GM12865 (cell line): ENCODE results near the gene STON2.

Source experiments
- DNase-seq: peaks from one replicate; pipeline ENCODE4 v3.0.0; 2010; ENCODE audit warnings: low read depth
- H3K4me3 ChIP-seq: 2 replicates; pipeline ENCODE4 v1.5.1; 2011; ENCODE audit warnings: mild to moderate bottlenecking, low read depth, low read length, control low read depth
- TF ChIP-seq, protein P1 (sequence below): IDR thresholded peaks from 2 replicates; pipeline ENCODE4 v1.5.1; 2011; ENCODE audit warnings: low read length, control low read depth, low read depth, inconsistent platforms; ENCODE audit not compliant: insufficient read depth; ENCODE audit errors: missing control alignments

Gene STON2, protein sequence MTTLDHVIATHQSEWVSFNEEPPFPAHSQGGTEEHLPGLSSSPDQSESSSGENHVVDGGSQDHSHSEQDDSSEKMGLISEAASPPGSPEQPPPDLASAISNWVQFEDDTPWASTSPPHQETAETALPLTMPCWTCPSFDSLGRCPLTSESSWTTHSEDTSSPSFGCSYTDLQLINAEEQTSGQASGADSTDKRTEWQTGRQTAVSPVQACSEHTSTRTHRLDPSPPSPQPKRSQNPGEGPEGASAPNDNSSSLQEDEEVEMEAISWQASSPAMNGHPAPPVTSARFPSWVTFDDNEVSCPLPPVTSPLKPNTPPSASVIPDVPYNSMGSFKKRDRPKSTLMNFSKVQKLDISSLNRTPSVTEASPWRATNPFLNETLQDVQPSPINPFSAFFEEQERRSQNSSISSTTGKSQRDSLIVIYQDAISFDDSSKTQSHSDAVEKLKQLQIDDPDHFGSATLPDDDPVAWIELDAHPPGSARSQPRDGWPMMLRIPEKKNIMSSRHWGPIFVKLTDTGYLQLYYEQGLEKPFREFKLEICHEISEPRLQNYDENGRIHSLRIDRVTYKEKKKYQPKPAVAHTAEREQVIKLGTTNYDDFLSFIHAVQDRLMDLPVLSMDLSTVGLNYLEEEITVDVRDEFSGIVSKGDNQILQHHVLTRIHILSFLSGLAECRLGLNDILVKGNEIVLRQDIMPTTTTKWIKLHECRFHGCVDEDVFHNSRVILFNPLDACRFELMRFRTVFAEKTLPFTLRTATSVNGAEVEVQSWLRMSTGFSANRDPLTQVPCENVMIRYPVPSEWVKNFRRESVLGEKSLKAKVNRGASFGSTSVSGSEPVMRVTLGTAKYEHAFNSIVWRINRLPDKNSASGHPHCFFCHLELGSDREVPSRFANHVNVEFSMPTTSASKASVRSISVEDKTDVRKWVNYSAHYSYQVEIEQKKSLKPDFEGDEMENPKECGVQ

DNA sequence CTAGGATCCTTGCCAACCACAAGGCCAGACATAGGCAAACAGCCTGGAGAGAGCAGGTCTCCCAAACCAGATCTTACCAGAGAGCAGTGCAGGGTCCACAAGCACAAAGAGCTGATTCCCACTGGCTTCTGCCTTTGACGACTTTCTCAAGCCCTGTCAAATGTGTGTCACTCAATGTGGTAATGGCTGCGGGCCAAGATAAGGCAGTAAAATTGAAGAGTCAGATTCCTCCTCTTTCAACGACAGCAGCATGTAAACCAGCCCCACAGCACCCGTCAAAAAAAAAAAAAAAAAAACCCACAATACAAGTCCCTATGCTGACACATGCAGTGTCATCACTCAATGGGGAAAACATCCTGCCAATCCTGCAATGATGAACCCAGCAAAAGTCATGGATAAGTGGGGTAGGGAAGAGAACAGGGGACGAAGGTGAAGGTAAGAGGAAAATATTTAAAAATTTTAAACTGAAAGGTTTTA is at the start of gene STON2:
Gene STON2 (minus strand): TSS at position 123 of the 477 bp plus-strand sequence. CDS start 1,942 bp downstream, outside the sequence.
- TF ChIP-seq, protein P1, sequence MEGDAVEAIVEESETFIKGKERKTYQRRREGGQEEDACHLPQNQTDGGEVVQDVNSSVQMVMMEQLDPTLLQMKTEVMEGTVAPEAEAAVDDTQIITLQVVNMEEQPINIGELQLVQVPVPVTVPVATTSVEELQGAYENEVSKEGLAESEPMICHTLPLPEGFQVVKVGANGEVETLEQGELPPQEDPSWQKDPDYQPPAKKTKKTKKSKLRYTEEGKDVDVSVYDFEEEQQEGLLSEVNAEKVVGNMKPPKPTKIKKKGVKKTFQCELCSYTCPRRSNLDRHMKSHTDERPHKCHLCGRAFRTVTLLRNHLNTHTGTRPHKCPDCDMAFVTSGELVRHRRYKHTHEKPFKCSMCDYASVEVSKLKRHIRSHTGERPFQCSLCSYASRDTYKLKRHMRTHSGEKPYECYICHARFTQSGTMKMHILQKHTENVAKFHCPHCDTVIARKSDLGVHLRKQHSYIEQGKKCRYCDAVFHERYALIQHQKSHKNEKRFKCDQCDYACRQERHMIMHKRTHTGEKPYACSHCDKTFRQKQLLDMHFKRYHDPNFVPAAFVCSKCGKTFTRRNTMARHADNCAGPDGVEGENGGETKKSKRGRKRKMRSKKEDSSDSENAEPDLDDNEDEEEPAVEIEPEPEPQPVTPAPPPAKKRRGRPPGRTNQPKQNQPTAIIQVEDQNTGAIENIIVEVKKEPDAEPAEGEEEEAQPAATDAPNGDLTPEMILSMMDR = no peak
- no peak within 1 kb of the TSS for H3K4me3 ChIP-seq
- no peak for DNase-seq

DNA sequence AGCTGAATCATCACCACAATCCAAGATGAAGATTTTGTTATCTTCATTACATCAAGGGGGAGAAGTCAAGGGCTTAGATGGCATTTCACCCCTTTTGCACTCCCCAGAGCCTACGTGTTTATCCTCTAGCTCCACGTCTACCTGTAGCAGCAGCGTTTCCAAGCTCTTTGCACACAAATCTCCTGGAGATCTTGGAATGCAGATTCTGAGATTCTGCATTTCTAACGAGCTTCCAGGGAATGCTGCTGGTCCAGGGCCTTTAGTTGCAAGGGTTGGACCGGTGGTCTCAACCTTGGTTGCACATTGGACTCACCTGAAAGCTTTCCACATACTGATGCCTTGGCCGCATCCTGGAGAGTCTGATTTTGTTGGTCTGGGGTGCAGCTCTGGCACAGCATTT is 49.5 kb upstream of the STON2 start:
- TF ChIP-seq, protein P1 = no peak
- DNase-seq = no peak
- no peak overlapping the region for H3K4me3 ChIP-seq

DNA sequence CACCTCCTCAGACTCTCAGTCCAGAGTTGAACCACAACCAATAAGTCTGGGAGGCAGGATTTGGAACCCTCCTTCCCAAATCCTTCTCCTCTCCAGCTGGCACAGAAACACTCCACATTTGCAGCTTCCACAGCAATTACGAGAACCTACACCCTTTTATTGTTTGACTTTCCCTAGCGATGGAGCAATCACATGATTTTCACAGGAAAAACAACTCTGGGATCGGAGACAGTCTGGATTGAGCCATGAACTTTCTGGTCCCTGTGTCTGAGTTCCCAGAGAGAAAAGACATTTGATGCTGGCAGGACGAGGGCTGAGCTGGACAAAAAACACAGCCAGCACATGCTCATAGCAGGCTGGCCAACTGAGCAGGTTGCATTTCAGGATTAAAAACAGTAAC is 49.0 kb upstream of the STON2 start:
- H3K4me3 ChIP-seq = no peak overlapping the region
- TF ChIP-seq, protein P1 = no peak
- no peak for DNase-seq

DNA sequence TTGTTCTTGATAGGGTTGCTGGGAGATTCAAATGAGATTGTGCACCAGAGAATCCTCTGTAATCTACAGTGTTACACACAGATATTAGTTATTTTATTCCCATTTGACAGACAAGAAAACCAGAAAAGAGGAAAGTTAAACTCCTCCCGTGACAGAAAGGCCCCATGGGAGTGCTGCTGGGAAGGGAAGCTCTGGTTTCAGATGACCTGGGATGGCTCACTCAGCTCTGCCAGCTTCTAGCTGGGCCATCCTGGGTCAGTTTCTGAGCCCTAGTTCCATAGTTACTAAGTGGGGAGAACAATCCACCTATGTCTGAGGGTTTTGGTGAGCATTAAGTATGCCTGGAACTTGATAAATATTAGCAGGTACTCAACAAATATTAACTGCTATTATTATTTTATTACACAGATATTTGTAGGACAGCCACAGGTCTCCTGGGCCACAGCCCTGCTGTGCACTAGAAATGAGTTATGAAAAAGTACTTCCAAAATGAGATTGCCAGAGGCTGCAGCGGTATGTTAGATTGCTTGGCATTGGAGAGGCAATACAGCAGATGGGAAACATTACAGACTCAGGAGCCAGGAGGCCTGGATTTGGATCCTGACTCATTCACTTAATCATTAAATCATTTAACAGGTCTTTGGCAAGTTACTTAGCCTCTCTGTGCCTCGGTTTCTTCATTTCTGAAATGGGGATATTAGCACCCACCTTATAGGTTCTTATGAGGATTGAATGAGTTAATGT is 47.1 kb upstream of the STON2 start:
- DNase-seq = no peak
- H3K4me3 ChIP-seq = no peak overlapping the region
- TF ChIP-seq, protein P1 = no peak

DNA sequence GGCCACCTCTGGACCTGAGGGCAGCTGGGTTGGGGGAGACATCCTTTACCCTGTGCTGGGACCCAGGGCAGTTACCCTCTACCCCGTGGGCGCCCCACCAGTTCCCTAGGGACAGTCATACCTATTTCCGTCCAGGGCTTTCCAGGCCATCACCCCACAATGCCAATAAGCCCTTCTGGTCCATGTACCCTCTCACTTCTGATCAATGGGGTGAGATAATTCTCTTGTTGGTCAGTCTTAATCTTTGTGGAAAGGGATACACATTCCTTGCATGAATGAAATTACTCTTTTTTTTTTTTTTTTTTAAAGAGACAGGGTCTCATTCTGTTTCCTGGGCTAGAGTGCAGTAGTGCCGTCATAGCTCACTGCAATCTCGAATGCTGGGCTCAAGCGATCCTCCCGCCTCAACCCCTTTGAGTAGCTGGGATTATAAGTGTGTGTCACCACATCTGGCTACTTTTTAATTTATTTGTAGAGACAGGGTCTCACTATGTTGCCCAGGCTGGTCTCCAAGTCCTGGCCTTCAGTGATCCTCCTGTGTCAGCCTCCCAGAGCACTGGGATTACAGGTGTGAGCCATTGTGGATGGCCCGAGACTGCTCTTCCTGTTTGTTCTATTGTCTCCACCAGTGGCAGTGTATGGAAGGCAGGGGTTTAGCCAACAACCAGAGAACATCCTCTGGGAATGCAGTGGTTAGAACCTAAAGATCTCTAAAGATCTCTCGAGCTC is 46.3 kb upstream of the STON2 start:
- H3K4me3 ChIP-seq = no peak overlapping the region
- TF ChIP-seq, protein P1 = no peak
- no peak for DNase-seq
